CD4-positive, CD25-positive, alpha-beta regulatory T cell (primary cell): ENCODE data around the gene HECTD2. TPM values are rescaled to one million over a fixed set of nuclear protein-coding genes. Genes with fewer than 3 reads are reported as not detected.
A peak's percentile ranks its signal among the peaks of the same experiment; 100 is the strongest.

Experiments
- ATAC-seq, 2 donors: fragments of 150-1000 bp; cut with Tn5 transposase; one replicate each; pipeline ENCODE4 v1.10.0; 2021; ENCODE audit warnings: low read depth in 2 of 2, moderate number of reproducible peaks in 2 of 2, moderate library complexity in 1 of 2
- DNase-seq, 3 donors: peaks; one replicate each; pipeline versions ENCODE4 v3.0.0 to v3.0.0-alpha.2; 2012 to 2022; ENCODE audit warnings: mixed read lengths in 1 of 3
- H3K27ac ChIP-seq: one replicate; pipeline ENCODE4 v1.7.0; 2013; ENCODE audit warnings: mild to moderate bottlenecking, low read length; ENCODE audit not compliant: insufficient read depth, poor library complexity, severe bottlenecking
- H3K27me3 ChIP-seq: one replicate; pipeline ENCODE4 v1.7.0; 2013; ENCODE audit warnings: low read length; ENCODE audit not compliant: control insufficient read depth, insufficient read depth
- H3K36me3 ChIP-seq: one replicate; pipeline ENCODE4 v1.7.0; 2013; ENCODE audit warnings: mild to moderate bottlenecking, low read length, moderate library complexity; ENCODE audit not compliant: control insufficient read depth, insufficient read depth
- H3K4me1 ChIP-seq: 2 replicates; pipeline ENCODE4 v1.7.0; 2013; ENCODE audit warnings: mild to moderate bottlenecking, low read length; ENCODE audit not compliant: insufficient read depth, control insufficient read depth, poor library complexity, severe bottlenecking
- H3K4me3 ChIP-seq: one replicate; pipeline ENCODE4 v1.7.0; 2013; ENCODE audit warnings: low read depth, mild to moderate bottlenecking, low read length, moderate library complexity
- H3K9me3 ChIP-seq, 2 experiments: 1 replicate in 1 of 2; 2 replicates in 1 of 2; pipeline ENCODE4 v1.7.0; 2013; ENCODE audit warnings: low read length in 2 of 2, mild to moderate bottlenecking in 1 of 2, moderate library complexity in 1 of 2; ENCODE audit not compliant: control insufficient read depth in 2 of 2
- H3K27ac Mint-ChIP-seq, 3 donors: one replicate each; pipeline ENCODE4 v1.8.0; 2020 to 2022; ENCODE audit warnings: mild to moderate bottlenecking in 3 of 3, mixed read lengths in 3 of 3, moderate library complexity in 2 of 3
- H3K27me3 Mint-ChIP-seq: one replicate; pipeline ENCODE4 v1.8.0; 2022; ENCODE audit warnings: mild to moderate bottlenecking, mixed read lengths
- H3K36me3 Mint-ChIP-seq: one replicate; pipeline ENCODE4 v1.8.0; 2020; ENCODE audit warnings: mixed read lengths
- H3K4me1 Mint-ChIP-seq, 4 donors: one replicate each; pipeline ENCODE4 v1.8.0; 2020 to 2022; ENCODE audit warnings: mixed read lengths in 4 of 4, mild to moderate bottlenecking in 1 of 4
- H3K4me3 Mint-ChIP-seq, 4 donors: one replicate each; pipeline ENCODE4 v1.8.0; 2020 to 2022; ENCODE audit warnings: mild to moderate bottlenecking in 4 of 4, mixed read lengths in 4 of 4, moderate library complexity in 3 of 4
- H3K9me3 Mint-ChIP-seq, 7 donors: one replicate each; pipeline ENCODE4 v1.8.0; 2020 to 2022; ENCODE audit warnings: mixed read lengths in 7 of 7, mild to moderate bottlenecking in 3 of 7, moderate library complexity in 2 of 7
- polyA plus RNA-seq, 4 donors: library from polyadenylated mRNA; unstranded; fragments of 300-500 nt; fragmentation: Illumina TruSeq; gene quantifications; one replicate each; pipeline ENCODE4 v1.2.3, GENCODE V29; 2021
- total RNA-seq: library from RNA; stranded (reverse); gene quantifications from one replicate; pipeline ENCODE4 v1.2.3, GENCODE V29; 2022

HECTD2 gene
- total and polyA plus RNA-seq, 5 donors from 2014 or later, result 0.34 to 1.7 (median 0.73) TPM

DNA sequence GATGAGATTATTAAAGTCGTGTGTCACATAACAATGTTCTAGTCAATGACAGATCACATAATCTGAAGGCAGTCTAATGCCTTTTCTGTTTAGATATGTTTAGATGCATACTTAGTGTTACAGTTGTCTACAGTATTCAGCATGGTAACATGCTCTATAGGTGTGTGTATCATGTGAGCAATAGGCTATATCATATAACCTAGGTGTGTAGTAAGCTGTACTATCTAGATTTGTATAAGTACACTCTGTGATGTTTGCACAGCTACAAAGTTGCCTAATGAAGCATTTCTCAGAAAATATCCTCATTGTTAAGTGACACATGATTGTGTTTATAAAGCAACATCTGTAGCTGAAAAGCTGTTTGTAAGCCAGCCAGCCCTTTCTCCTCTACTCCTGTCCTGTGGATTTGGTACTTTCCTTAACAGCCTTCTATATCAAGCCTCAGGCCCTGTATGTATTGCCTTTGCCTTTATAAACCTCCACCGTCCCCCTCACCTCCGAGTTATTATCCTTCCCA is 6.3 kb downstream of the HECTD2 start:
- ATAC-seq, result no peak
- H3K4me1 ChIP-seq, result no peaks in the 10 kb centered on the region
- H3K27ac Mint-ChIP-seq, result no peak overlapping the region

GRCh38 chr10:91418416-91418815 is 8.3 kb downstream of the HECTD2 start:
- Histone ChIP-seq H3K9me3 (no peaks in the 10 kb centered on the region), H3K4me3 (no peak overlapping the region), H3K4me1 (no peaks in the 10 kb centered on the region), H3K36me3 (no peaks in the 10 kb centered on the region), H3K27ac (no peak overlapping the region), H3K27me3 (no peaks in the 10 kb centered on the region)
- no peaks in the 10 kb centered on the region for H3K36me3 Mint-ChIP-seq
- no peak overlapping the region for H3K4me3 Mint-ChIP-seq
- H3K27me3 Mint-ChIP-seq, result no peaks in the 10 kb centered on the region
- DNase-seq (no peak), ATAC-seq (no peak)
- no peak overlapping the region for H3K27ac Mint-ChIP-seq
- H3K9me3 Mint-ChIP-seq, result no peaks in the 10 kb centered on the region
- H3K4me1 Mint-ChIP-seq, result peaks cover 0 to 7% (median 2%) of the 10 kb centered on the region in 4 donors

More for the DNA sequence above, 6.3 kb downstream of the HECTD2 start:
- Histone ChIP-seq H3K36me3 (no peaks in the 10 kb centered on the region), H3K27me3 (no peaks in the 10 kb centered on the region), H3K4me3 (no peak overlapping the region), H3K27ac (no peak overlapping the region), H3K9me3 (no peaks in the 10 kb centered on the region)
- DNase-seq, result no peak
- H3K27me3 Mint-ChIP-seq, result no peaks in the 10 kb centered on the region
- no peaks in the 10 kb centered on the region for H3K36me3 Mint-ChIP-seq
- H3K9me3 Mint-ChIP-seq, result no peaks in the 10 kb centered on the region
- H3K4me1 Mint-ChIP-seq, result peaks cover 0 to 5% (median 4%) of the 10 kb centered on the region in 4 donors
- H3K4me3 Mint-ChIP-seq, result peak overlapping the region in 1 of 4 donors; percentile 16

DNA sequence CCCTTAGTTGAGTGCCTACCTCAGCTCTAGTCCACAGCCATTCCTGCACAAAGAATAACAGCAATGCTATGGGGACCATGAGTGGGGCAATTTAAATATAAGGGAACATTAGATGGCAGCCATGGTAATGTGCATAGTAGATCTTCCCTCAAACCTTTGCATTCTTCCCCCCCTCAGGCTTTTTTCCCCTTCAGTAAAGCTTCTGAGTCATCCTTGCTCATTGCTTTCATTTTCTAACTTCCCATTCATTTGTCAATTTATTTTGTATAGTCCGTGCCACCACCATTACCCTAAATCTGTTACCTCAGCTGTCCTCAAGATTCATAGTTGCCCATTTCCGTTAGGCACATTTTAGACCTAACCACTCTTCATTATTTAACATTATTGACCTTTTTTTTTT is 10.7 kb downstream of the HECTD2 start:
- Mint-ChIP-seq H3K4me3 (no peak overlapping the region), H3K27ac (no peak overlapping the region), H3K27me3 (no peaks in the 10 kb centered on the region), H3K36me3 (no peaks in the 10 kb centered on the region), H3K4me1 (peaks cover 0 to 13% (median 1%) of the 10 kb centered on the region in 4 donors), H3K9me3 (no peaks in the 10 kb centered on the region)
- no peak for ATAC-seq
- Histone ChIP-seq H3K27ac (no peak overlapping the region), H3K27me3 (no peaks in the 10 kb centered on the region), H3K4me3 (no peak overlapping the region), H3K9me3 (no peaks in the 10 kb centered on the region), H3K4me1 (no peaks in the 10 kb centered on the region), H3K36me3 (no peaks in the 10 kb centered on the region)
- no peak for DNase-seq

DNA sequence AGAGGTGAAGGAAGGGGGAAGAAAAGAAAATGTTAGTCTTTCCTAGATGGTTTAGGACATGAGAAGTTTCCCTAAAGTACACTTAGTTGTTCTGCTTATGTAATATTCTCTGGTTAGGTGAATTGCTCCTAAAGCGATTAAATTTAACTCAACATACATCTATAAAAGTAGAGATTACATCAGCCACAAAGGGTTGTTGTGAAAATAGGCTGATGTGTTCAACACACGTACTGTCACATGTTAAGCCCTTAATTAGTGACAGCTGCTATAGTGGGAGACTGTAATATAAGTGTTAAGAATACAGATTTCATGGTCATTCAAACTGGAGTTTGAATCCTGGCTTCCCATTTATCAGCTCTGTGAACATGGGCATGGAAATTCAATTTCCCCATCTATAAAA is 12.8 kb downstream of the HECTD2 start:
- no peaks in the 10 kb centered on the region for H3K4me1 ChIP-seq
- no peaks in the 10 kb centered on the region for H3K9me3 Mint-ChIP-seq
- H3K27me3 Mint-ChIP-seq, result no peaks in the 10 kb centered on the region
- no peaks in the 10 kb centered on the region for H3K36me3 ChIP-seq
- no peak overlapping the region for H3K4me3 Mint-ChIP-seq
- no peaks in the 10 kb centered on the region for H3K27me3 ChIP-seq
- H3K36me3 Mint-ChIP-seq, result no peaks in the 10 kb centered on the region
- DNase-seq (no peak), ATAC-seq (no peak)
- no peak overlapping the region for H3K4me3 ChIP-seq
- H3K27ac ChIP-seq, result no peak overlapping the region
- H3K4me1 Mint-ChIP-seq, result peaks cover 0 to 13% (median 1%) of the 10 kb centered on the region in 4 donors
- H3K9me3 ChIP-seq, result no peaks in the 10 kb centered on the region
- H3K27ac Mint-ChIP-seq, result no peak overlapping the region

- Mint-ChIP-seq H3K27ac (peak overlapping the region in 1 of 3 donors; percentile 36), H3K9me3 (peaks cover 0 to 2% (median 0%) of the 10 kb centered on the region in 7 donors), H3K36me3 (no peaks in the 10 kb centered on the region), H3K4me1 (peaks cover 0 to 13% (median 1%) of the 10 kb centered on the region in 4 donors), H3K4me3 (no peak overlapping the region), H3K27me3 (no peaks in the 10 kb centered on the region)
- Histone ChIP-seq H3K27me3 (no peaks in the 10 kb centered on the region), H3K9me3 (no peaks in the 10 kb centered on the region), H3K4me3 (no peak overlapping the region), H3K4me1 (no peaks in the 10 kb centered on the region), H3K36me3 (no peaks in the 10 kb centered on the region), H3K27ac (no peak overlapping the region)
- no peak for DNase-seq
- ATAC-seq, result no peak
Observed at GRCh38 chr10:91424016-91424415, 13.9 kb downstream of the HECTD2 start.

DNA sequence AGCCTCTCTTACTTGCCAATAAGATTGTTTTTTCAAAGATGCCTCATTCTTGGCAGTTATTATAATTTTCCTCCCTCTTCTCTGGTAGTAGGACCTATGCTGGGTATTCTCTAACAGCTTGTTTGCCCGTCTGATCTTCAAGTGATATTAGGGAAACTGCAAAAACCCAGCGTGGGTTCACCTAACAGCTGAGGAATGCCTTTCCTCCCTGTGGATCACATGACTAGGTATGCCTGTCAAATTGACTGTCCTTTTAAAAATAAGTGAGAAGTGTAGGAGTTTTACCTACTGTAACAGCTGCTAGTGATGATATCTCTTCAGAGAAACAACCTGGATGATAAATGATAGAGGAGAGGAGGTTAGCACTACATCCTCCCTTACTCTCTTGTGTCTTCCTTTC is 22.0 kb downstream of the HECTD2 start:
- Histone ChIP-seq H3K9me3 (no peaks in the 10 kb centered on the region), H3K27ac (no peak overlapping the region), H3K36me3 (no peaks in the 10 kb centered on the region), H3K4me3 (no peak overlapping the region), H3K27me3 (no peaks in the 10 kb centered on the region), H3K4me1 (no peaks in the 10 kb centered on the region)
- ATAC-seq, result no peak
- Mint-ChIP-seq H3K4me3 (no peak overlapping the region), H3K27me3 (no peaks in the 10 kb centered on the region), H3K27ac (no peak overlapping the region), H3K4me1 (peaks cover 0 to 4% (median 0%) of the 10 kb centered on the region in 4 donors), H3K36me3 (no peaks in the 10 kb centered on the region), H3K9me3 (peaks cover 0 to 8% (median 0%) of the 10 kb centered on the region in 7 donors)
- no peak for DNase-seq

- peaks cover 6% of the 10 kb centered on the region for H3K36me3 Mint-ChIP-seq
- Histone ChIP-seq H3K4me3 (no peak overlapping the region), H3K36me3 (no peaks in the 10 kb centered on the region), H3K27me3 (no peaks in the 10 kb centered on the region), H3K27ac (no peak overlapping the region), H3K4me1 (no peaks in the 10 kb centered on the region), H3K9me3 (no peaks in the 10 kb centered on the region)
- DNase-seq (no peak), ATAC-seq (no peak)
- H3K9me3 Mint-ChIP-seq, result peaks cover 0 to 8% (median 0%) of the 10 kb centered on the region in 7 donors
- H3K4me3 Mint-ChIP-seq, result no peak overlapping the region
- H3K27ac Mint-ChIP-seq, result no peak overlapping the region
- H3K4me1 Mint-ChIP-seq, result peaks cover 0 to 4% (median 0%) of the 10 kb centered on the region in 4 donors
- H3K27me3 Mint-ChIP-seq, result no peaks in the 10 kb centered on the region
Observed at GRCh38 chr10:91433620-91434019, 23.5 kb downstream of the HECTD2 start.

GRCh38 chr10:91434041-91434440 is 23.9 kb downstream of the HECTD2 start:
- Histone ChIP-seq H3K9me3 (no peaks in the 10 kb centered on the region), H3K4me1 (no peaks in the 10 kb centered on the region), H3K36me3 (no peaks in the 10 kb centered on the region), H3K27me3 (no peaks in the 10 kb centered on the region), H3K27ac (no peak overlapping the region), H3K4me3 (no peak overlapping the region)
- H3K27ac Mint-ChIP-seq, result peak overlapping the region in 1 of 3 donors; percentile 3
- DNase-seq, result no peak
- no peak overlapping the region for H3K4me3 Mint-ChIP-seq
- no peaks in the 10 kb centered on the region for H3K27me3 Mint-ChIP-seq
- peaks cover 10% of the 10 kb centered on the region for H3K36me3 Mint-ChIP-seq
- peaks cover 0 to 4% (median 0%) of the 10 kb centered on the region in 4 donors for H3K4me1 Mint-ChIP-seq
- peaks cover 0 to 6% (median 0%) of the 10 kb centered on the region in 7 donors for H3K9me3 Mint-ChIP-seq
- no peak for ATAC-seq
